HG03196 (cell line): ENCODE results near the gene SEMA3A.
"Not testable (repeated sequence)": the region's sequence is repeated elsewhere in the genome, so short reads cannot be mapped to it uniquely, and the experiment has no call there.

Experiments
- ATAC-seq: cut with Tn5 transposase; IDR thresholded peaks from one replicate; pipeline ENCODE4 v1.9.1; 2021; ENCODE audit not compliant: unreplicated experiment

SEMA3A gene

DNA sequence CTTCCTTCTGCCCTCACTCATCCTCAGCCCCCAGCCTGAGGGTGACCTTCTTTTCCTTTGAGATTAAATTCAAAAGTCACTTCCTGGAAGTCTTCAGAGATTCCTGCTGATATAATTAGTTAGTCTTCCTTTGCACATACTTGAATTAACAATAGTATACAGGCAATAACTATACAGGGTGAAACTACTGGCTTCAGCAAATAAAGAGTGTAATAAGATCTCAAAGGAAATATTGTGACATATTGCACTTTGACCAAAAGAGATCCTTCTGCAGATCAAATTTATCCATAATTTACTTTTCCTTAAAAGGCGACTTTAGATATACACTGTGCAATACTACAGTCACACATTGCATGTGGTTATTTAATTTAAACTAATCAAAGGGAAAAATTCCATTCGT, 123.8 kb downstream of the SEMA3A start:
- no peak for ATAC-seq

DNA sequence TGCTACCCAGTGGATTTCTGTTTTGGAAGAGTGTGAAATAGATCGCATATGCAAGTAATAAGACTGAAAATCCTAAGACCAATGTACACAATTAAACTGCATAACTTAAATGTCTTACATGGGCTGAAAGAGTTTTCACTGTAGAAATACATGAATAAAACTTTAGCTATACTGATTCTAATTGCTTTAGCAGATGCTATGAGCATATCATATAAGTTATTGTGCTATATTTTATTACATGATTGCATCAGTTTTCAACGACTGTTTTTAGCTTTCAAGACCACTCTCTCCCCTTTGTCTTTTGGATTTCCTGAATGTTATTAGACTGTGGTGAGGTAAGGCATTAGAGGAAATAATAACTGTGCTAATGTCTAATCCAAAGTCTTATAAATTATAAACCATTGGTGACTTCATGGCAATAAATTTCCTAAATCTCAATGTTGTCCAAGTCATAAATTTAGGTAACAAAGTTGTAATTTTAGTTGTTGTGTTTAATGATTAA, 124.5 kb downstream of the SEMA3A start:
- ATAC-seq: no peak

DNA sequence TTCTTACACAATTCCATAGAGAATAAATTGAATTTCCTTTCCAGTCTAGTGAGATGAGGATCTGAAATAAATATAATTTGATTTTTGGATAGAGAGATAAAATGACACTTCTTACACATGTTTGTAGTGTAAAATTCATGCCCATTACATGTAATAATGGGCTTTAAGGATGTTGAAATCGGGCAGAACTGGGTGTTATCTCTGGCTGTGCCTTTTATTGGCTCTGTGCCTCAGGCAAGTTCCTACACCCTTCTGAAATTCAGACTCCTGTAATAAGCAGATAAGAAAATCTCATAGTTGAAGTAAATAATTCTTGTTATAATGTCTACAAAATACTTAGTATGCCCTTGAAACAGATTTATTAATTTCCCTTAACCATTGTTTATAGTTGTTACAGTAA, 125.6 kb downstream of the SEMA3A start:
- no peak for ATAC-seq

DNA sequence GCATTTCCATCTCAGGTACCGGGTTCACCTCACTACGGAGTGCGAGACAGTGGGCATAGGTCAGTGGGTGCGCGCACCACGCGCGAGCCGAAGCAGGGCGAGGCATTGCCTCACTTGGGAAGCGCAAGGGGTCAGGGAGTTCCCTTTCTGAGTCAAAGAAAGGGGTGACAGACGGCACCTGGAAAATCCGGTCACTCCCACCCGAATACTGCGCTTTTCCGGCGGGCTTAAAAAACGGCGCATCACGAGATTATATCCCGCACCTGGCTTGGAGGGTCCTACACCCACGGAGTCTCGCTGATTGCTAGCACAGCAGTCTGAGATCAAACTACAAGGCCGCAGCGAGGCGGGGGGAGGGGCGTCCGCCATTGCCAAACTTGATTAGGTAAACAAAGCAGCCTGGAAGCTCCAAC, 132.1 kb downstream of the SEMA3A start:
- not testable (repeated sequence) for ATAC-seq

DNA sequence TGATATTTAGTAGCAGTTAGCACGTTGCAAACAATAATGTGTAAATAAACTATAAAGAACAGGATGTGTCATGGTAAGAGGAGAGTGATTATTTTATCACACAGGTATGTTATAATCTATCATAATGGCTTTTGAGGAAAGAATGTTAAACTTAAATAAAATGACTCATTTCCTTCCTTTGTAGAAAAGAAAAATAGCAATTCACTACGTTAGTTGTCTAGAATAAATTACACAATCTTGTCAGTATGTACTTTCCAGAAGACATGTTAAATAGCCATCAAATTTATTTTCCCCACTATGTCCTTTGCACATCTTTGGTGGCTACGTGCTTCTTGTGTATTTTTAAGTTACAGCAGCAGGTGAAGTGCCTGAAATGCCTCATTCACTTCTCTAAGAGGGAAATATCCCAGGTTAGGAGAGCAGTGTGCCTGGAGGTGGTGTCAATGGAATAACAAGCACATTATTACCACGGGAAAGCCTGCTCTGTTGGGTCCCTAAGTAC, 133.8 kb downstream of the SEMA3A start:
- ATAC-seq: no peak

DNA sequence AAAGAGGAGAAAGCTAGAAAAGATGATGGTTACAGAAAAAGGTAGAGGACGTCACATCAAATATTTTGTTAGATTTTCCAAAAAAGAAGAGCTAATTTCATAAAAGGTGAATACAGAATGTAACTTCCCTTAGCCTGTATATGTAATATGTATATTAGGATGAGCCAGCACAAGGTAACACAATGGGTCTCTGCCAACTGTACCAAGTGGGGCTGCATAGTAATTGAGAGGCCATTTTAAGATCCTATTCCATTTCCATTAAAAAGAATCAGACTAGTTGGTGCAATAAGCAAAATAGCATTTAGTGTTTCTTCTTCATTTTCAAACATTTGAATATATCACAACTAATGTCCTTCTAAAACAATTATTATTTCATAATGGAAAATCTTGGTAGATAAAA, 134.6 kb downstream of the SEMA3A start:
- no peak for ATAC-seq

DNA sequence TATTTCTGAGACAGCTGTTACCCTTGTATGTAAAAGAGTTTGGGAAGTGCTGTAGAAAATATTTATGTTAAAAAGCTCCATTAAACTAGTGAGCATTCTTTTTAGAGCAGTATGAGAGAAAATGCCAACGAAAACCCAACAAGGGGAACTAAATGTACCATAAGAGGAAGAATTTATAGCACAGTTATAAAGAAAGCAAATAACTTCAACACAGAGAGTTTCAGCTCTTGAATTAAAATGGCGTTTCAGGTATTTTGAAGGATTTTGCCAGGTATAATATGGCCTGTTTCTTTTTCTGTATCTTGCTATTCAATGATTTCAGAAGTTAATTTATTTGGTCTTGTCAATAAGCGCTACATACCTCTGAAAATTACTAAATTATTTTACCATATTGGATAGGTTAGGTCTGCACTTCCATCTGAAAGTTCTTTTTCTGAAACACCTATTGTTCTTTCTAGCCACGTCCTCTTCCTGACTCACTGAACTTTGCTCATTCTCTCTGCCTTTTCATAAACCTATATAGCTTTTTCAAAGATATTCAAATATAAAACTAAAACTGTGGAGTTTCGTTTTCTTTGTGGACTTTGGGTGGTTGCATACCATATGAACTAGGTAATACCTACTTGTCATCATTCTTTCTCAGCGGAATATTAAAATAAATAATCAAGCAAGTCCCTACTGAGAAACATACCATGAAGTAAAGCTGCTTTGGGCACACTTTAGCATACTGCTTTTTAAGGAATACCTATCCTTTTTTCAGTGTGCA, 136.1 kb downstream of the SEMA3A start:
- ATAC-seq: no peak

DNA sequence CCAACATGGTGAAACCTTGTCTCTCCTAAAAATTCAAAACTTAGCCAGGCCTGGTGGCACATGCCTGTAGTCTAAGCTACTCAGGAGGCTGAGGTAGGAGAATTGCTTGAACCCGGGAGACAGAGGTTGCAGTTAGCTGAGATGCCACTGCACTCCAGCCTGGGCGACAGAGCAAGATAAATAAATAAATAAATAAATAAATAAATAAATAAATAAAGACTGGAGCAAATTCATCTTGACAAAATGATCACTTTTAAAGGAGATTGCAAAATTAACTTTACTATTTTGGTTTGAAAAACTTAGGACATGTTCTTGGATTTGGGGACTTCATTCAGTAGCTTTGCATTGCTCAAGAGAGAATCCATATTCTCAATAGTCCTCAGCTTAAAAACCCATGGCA, 137.0 kb downstream of the SEMA3A start:
- ATAC-seq: no peak

DNA sequence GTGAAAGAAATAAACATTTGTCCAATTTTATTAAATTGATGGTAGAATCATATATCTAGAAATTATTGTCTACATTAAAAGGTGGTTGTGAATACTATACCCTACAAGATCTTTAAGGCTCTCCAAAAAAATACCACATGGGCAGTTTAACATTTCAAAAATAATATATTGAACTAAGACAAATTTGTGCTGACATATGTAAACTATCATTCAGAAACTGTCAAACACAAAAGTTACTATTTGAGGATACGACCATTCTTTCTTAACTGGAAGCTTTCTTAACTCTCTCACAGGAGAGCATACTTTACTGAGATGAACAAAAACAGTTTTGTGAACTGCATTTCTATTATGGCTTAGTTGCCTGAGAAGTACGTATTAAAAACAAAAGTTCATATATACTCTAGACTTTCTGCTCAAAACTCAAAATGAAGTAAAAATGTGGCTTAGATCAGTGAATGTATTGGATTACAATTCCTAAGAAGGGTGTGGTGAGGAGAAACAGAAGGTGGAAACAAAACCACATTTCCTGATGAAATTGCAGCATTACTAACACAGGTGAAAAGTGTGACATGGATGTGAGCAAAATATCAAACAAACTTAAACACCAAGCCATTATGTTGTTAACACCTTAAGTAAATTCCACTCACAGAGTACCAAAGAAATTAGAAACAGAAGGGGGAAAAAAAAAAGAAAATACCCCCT, 138.5 kb downstream of the SEMA3A start:
- ATAC-seq: no peak

DNA sequence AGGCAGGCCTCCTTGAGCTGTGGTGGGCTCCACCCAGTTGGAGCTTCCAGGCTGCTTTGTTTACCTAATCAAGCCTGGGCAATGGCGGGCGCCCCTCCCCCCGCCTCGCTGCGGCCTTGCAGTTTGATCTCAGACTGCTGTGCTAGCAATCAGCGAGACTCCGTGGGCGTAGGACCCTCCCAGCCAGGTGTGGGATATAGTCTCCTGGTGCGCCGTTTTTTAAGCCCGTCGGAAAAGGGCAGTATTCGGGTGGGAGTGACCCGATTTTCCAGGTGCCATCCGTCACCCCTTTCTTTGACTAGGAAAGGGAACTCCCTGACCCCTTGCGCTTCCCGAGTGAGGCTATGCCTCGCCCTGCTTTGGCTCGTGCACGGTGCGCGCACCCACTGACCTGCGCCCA, 139.4 kb downstream of the SEMA3A start:
- not testable (repeated sequence) for ATAC-seq

DNA sequence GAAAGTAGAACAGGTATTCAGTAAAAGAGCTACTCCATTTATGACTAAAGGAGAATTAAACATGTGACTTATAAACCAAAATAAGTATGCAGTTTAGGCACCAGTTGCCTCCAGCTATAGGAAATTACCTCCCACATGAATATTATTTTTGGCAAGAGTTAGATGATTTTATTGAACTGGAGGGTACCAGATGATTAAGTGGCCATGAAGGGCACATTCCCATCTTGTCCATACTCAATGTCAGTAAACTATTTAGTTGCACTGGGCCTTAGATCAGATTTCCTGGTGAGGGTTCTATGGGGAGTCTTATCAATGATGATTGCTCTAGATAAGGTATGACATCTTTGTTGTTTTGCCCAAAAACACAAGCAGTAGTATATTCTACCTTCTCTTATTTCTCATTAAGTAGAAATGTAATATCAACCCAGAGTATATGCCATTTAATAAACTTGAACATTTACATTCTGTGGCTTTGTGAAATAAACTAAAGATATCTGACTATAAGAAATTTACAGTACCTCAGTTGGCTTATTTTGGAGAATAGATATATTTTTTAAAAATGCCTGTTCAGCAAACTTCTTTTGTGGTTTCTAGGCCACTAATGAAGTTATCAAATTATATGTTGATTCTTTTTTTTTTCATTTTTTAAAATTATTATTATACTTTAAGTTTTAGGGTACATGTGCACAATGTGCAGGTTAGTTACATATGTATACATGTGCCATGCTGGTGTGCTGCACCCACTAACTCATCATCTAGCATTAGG, 145.3 kb downstream of the SEMA3A start:
- ATAC-seq: no peak

DNA sequence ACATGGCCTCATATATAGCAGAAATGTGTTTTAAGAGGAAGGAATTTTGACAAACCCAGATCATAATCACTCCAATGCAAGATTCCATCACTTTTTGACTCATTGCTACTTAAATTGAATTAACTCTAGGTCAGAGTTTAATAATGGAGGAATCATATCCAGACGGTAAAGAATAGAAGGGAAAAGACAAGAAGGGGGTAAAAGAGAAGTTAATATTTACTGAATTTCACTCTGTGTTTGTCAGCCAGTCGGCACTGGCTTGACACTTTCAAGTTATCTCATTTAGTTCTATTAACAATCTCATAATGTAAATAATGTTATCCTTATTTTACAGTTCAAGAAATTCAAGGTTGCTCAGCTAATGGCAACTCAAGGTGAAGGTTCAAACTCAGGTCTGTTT, 147.5 kb downstream of the SEMA3A start:
- no peak for ATAC-seq

DNA sequence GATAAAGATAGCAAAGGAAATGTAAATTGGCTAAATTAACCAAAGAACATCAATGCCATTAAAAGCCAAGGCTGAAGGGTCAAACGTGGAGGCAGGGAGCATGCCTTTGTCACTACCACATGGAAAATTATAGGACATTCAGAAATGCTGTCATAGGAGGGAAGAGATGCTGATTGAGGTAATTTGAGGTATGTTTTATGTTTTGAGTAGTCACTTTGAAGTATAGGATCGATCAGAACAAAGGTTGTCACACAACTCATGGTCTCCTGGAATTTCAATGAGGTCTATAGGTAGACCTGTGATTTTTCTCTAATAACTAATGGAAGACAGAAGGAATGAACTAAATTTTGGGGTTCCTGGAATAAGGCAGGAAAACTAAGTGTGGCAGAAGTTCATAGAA, 149.8 kb downstream of the SEMA3A start:
- ATAC-seq: no peak

DNA sequence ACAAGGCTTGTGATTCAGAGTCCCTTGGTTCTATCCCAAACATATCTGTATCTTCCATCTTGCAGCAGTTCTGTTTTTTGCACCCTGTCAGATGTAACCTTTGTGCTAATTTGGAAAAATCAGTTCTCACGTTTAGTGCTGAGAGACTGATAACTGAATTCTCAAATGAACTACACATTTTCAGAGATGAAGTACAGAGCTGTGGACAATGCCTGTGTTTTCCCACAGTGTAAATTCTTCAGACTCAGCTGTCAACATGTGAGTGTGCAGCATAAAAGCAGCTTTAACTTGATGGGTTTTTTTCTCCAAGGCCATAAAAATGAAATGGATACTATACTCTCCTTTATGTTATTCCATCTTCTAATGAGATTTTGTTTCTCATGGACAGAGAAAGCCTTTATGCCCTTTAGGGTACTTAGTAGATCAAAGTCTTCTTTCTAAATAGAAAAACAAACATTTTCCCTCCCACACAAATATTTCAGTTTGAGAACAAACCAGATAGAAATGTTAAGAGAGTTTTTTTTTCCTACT, 150.9 kb downstream of the SEMA3A start:
- ATAC-seq: no peak

DNA sequence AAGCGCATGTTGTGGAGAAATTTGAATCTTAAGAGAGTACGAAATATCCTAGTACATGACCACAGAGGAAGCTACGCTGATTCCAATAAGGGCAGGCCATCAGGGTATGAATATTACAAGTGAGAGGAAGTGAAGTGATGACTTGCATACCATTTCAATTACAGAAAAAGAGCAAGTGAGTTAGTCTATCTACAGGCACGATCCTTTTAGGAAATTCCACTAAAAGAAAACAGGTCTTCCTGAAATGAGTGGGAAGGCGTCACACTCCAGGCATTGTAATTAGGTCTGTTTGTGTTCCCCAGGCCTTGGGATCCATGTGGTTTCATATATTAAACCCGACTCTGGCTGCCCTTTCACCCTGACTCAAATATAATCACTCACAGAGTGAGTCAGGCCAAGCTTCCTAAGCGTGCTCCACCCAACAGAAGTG, 152.5 kb downstream of the SEMA3A start:
- ATAC-seq: no peak

DNA sequence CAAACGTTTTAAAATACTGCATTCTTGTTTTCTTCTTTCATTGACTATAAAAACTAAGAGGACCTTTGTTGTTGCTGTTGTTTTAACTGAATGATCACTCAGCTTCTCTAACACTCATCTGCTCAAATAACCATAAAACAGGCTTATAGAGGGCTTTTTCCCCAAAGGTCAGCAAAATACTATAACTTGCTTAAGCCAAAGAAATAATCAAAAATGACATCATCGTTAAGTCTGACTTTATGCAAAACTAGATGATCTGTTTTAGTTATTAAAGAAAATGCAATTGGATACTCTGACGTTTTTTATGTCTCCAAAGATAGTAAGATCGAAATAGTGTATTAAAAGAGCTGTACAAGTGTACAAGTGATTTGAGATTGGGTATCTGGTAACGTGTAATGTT, 152.9 kb downstream of the SEMA3A start:
- ATAC-seq: no peak

DNA sequence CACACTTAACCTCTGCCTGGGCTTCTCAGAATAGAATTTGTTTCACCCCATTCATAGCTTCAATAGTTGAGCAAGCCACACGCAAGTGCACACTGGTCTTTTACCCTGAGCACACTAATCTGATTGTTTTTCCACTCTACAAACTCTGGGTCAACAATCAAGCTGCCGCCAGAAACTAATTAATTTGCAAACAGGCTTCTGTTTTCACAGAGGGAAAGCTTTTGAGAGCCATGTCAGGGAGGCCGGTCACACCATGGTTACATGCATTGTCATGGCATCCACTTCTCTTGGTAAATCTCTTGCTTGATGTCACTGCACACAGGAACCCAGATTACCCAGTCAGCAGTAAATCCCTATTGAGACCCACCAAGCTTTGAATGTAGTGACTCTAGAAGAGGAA, 154.2 kb downstream of the SEMA3A start:
- ATAC-seq: no peak

DNA sequence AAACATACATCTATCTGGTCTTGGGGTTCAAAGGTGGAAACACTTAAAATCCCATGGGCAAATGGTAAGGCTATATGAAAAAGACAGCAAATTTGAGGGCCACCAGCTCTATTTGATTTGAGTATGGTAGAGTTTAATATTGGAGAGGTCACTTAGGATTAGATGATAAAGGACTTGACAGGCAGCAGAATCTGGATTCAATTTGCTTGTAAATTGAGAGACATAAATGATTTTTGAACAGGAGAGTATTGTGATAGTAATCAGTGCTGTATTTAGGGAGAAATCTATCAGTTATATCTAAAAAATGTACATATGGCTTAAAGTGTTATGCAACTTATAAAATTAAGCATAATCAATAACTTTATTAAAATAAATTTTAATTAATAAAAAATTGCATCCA, 155.2 kb downstream of the SEMA3A start:
- no peak for ATAC-seq

DNA sequence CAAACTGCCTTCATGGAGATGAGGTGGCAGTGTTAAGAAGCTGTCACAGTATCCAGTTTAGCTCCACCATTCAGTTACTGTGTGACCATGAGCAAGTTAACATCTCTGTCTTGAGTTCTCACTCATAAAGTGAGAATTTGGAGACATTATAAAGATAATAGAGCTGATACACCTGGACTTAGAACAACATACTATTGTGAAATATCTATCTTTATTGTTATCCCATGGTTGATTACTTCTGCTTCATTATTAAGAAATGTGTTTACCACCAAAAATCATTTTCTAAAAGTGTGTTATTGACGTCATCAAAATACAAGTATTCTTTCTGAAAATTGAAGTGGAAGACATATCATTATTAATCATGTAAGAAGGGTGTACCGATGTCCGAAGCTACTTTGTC, 166.9 kb downstream of the SEMA3A start:
- ATAC-seq: no peak

DNA sequence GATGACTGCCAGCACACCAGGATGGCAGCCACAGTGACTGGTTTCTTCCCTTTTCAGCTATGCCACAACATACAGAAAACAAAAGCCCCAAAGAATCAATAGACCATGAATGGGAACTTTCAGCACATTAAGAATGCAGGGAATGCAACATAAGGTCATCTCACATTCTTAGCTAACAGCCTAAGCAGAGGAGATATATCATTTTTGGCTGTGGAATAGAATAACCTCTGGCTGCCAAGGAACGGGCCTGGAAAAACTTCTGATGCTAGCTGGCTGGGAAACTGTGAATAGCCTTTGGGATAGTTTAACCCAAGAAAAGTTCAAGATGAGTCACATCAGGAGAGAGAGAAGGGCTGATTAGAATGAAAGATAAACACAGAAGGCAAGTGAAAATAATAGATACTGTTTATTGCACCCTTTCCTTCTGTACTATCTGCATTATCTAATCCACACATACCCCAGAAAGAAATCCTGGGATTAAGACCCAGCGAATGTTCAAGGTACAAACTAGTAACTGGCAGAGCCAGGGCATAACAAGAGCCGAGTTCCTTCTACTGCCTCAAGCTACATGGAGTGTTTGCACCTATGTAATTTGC, 169.2 kb downstream of the SEMA3A start:
- no peak for ATAC-seq
